Tibial nerve (tissue), 4 donors: Measurements from ENCODE around the gene ZNF423. TPM values are rescaled to one million over a fixed set of nuclear protein-coding genes. Genes with fewer than 3 reads are reported as not detected.
A peak's percentile ranks its signal among the peaks of the same experiment; 100 is the strongest.

ENCODE experiments used
- DNase-seq, 2 donors: peaks; one replicate each; pipeline ENCODE4 v3.0.0-alpha.2; 2019; ENCODE audit warnings: low spot score in 2 of 2
- H3K27ac ChIP-seq, 4 donors: fragments of 200-600 bp; sonication (generic) in 3 of 4; one replicate each; pipeline ENCODE4 v1.5.1; 2017 to 2019; ENCODE audit warnings: mild to moderate bottlenecking in 1 of 4
- H3K27me3 ChIP-seq, 2 donors: fragments of 200-600 bp; sonication (generic) in 1 of 2; one replicate each; pipeline versions ENCODE4 v1.5.1 to v1.6.0; 2017 to 2019
- H3K36me3 ChIP-seq, 3 donors: fragments of 200-600 bp; sonication (generic); one replicate each; pipeline ENCODE4 v1.5.1; 2018 to 2019
- H3K4me1 ChIP-seq, 4 donors: fragments of 200-600 bp; sonication (generic) in 3 of 4; one replicate each; pipeline ENCODE4 v1.5.1; 2017 to 2019
- H3K4me3 ChIP-seq, 4 donors: fragments of 200-600 bp; sonication (generic) in 3 of 4; one replicate each; pipeline ENCODE4 v1.5.1; 2017 to 2019; ENCODE audit warnings: mild to moderate bottlenecking in 1 of 4, moderate library complexity in 1 of 4
- H3K9me3 ChIP-seq, 4 donors: fragments of 200-600 bp; sonication (generic) in 3 of 4; one replicate each; pipeline ENCODE4 v1.5.1; 2017 to 2019
- EP300 ChIP-seq, 2 donors: sonication (generic); formaldehyde crosslinking; IDR thresholded peaks; one replicate each; pipeline ENCODE4 v1.6.1; 2017; ENCODE audit warnings: antibody characterized with exemption in 2 of 2, mild to moderate bottlenecking in 1 of 2
- POLR2A ChIP-seq, 2 donors: fragments of 450-650 bp; IDR thresholded peaks; one replicate each; pipeline ENCODE4 v1.6.1; 2017; ENCODE audit warnings: antibody characterized with exemption in 2 of 2, mild to moderate bottlenecking in 2 of 2, moderate library complexity in 2 of 2
- WGBS, 2 donors: methylation state at CpG; one replicate each; pipeline ENCODE4 v1.1.5; 2018; 5-methylcytosine and 5-hydroxymethylcytosine counted together
- total RNA-seq, 4 donors: library from RNA; depleted of rRNA; stranded (reverse); fragments of >200 nt; gene quantifications; one replicate each; pipeline ENCODE4 v1.1.0, GENCODE V29; 2016
- TF ChIP-seq, protein P1 (sequence below), 5 experiments: fragments of 200-600 bp in 3 of 5; fragments of 450-650 bp in 2 of 5; sonication (generic) in 3 of 5; IDR thresholded peaks; one replicate each; pipeline ENCODE4 v1.5.1; 2016 to 2019; ENCODE audit warnings: antibody characterized with exemption in 5 of 5, mild to moderate bottlenecking in 3 of 5, moderate library complexity in 2 of 5

The ZNF423 gene
- total RNA-seq, 4 donors from 2014 or later = 15.9 to 20.5 (median 18.5) TPM

DNA sequence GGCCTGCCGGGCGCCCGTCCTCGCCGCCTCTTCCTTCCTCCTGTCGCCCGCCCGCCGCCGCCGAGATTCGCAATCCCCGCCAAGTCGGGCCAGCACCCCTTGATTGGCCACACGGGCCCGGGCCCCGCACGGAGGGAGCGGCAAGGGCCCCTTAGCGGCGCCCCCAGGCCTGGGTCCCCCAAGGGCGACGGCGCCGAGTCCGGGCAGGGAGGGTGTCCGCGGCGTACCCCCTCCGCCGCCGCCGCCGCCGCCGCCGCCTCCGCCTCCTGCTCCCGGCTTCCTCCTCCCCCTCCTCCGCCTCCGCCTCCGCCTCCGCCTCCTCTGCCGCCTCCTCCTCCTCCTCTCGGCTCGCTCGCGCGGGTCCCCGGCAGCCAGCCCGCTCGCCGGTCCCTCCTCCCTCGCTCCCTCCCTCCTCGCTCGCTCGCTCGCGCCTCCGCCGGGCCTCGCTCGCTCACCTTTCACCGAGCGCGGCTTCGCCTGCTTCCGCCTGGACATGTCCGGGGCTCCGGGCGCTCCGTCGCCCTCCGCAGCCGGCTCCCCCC is 561 bp downstream of the ZNF423 start:
- Histone ChIP-seq H3K27ac (peak overlapping the region; percentile 84 to 95 (median 88)), H3K9me3 (no peaks in the 10 kb centered on the region), H3K36me3 (no peaks in the 10 kb centered on the region), H3K4me3 (peak overlapping the region; percentile 57 to 77 (median 68)), H3K4me1 (peaks cover 0 to 76% (median 21%) of the 10 kb centered on the region in 4 donors), H3K27me3 (peaks cover 0 to 40% of the 10 kb centered on the region in 2 donors)
- 0 to 1% methylated on average over 16 to 51 of the region's 75 CpGs for WGBS, 2 donors
- TF ChIP-seq POLR2A (IDR thresholded peaks at IDR 0.05) = peak; percentile 36 to 83
- TF ChIP-seq, protein P1, sequence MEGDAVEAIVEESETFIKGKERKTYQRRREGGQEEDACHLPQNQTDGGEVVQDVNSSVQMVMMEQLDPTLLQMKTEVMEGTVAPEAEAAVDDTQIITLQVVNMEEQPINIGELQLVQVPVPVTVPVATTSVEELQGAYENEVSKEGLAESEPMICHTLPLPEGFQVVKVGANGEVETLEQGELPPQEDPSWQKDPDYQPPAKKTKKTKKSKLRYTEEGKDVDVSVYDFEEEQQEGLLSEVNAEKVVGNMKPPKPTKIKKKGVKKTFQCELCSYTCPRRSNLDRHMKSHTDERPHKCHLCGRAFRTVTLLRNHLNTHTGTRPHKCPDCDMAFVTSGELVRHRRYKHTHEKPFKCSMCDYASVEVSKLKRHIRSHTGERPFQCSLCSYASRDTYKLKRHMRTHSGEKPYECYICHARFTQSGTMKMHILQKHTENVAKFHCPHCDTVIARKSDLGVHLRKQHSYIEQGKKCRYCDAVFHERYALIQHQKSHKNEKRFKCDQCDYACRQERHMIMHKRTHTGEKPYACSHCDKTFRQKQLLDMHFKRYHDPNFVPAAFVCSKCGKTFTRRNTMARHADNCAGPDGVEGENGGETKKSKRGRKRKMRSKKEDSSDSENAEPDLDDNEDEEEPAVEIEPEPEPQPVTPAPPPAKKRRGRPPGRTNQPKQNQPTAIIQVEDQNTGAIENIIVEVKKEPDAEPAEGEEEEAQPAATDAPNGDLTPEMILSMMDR (IDR thresholded peaks at IDR 0.05) = no peak
- TF ChIP-seq EP300 (IDR thresholded peaks at IDR 0.05) = peak in 1 of 2 donors; percentile 54
- DNase-seq = peak; percentile 69 to 70

DNA sequence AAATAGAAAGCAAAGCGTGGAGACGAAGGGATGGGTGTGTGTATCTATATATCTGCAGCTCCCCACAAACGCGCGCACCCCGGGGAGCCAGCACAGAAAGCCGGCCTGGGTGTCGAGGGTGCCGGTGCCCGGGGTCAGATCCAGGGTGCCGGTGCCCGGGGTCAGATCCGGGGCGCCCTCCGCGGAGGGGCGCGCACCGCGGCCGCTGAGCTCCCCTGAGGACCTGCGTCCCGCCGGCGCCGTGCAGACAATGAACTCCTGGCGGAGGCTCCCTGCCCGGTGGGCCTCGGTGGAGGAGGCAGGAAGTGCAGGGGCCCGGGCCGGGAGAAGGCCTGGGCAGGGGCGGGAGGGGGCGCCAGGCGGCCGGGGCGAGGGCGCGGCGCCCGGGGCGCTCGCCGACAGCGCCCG is 1.1 kb downstream of the ZNF423 start:
- H3K9me3 ChIP-seq = no peaks in the 10 kb centered on the region
- 0 to 5% methylated on average over 15 to 21 of the region's 45 CpGs for WGBS, 2 donors
- H3K27me3 ChIP-seq = peaks cover 0 to 40% of the 10 kb centered on the region in 2 donors
- peak overlapping the region; percentile 52 to 77 (median 66) for H3K4me3 ChIP-seq
- H3K4me1 ChIP-seq = peaks cover 0 to 76% (median 21%) of the 10 kb centered on the region in 4 donors
- peak overlapping the region; percentile 84 to 95 (median 88) for H3K27ac ChIP-seq
- H3K36me3 ChIP-seq = no peaks in the 10 kb centered on the region
- TF ChIP-seq EP300 (IDR thresholded peaks at IDR 0.05) = no peak
- TF ChIP-seq, protein P1 (IDR thresholded peaks at IDR 0.05) = no peak
- TF ChIP-seq POLR2A (IDR thresholded peaks at IDR 0.05) = no peak
- DNase-seq = no peak

DNA sequence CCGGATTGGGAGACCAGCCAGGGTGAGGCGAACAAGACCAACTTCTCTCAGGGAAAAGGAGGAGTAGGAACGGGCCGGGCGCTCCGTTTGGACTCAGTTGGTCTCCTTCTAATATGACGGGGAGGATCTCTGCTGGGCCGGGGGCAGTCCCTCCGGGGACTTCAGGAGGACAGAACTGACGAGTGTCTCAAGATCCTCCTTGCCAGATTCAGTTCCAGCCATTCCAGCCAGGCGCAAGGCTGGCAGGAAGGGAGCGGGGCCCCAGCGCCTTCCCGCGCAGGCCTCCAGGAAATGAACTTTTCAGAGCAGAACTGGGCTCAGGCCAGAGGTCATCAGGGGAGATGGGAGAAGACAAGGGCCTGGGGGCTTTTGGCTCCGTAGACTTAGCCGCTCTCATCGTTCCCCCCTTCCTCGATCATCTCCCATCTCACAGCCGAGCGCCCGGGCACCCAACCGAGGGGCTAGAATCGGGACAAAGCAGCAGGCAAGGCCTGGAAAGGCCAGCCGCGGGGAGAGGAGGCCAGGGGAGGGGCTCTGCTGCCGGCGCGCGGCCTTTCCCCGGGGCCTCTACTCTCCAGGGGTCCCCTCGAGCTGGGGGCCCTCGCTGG is 1.6 kb downstream of the ZNF423 start:
- Histone ChIP-seq H3K9me3 (no peaks in the 10 kb centered on the region), H3K4me1 (peaks cover 0 to 72% (median 21%) of the 10 kb centered on the region in 4 donors), H3K27ac (peak overlapping the region; percentile 84 to 95 (median 88)), H3K4me3 (peak overlapping the region; percentile 52 to 77 (median 66)), H3K27me3 (peaks cover 0 to 40% of the 10 kb centered on the region in 2 donors), H3K36me3 (no peaks in the 10 kb centered on the region)
- TF ChIP-seq, protein P1 (IDR thresholded peaks at IDR 0.05) = no peak
- peak in 1 of 2 donors; percentile 40 for TF ChIP-seq EP300 (IDR thresholded peaks at IDR 0.05)
- WGBS, 2 donors = 14 to 32% methylated on average over 27 to 31 of the region's 33 CpGs
- DNase-seq = no peak

DNA sequence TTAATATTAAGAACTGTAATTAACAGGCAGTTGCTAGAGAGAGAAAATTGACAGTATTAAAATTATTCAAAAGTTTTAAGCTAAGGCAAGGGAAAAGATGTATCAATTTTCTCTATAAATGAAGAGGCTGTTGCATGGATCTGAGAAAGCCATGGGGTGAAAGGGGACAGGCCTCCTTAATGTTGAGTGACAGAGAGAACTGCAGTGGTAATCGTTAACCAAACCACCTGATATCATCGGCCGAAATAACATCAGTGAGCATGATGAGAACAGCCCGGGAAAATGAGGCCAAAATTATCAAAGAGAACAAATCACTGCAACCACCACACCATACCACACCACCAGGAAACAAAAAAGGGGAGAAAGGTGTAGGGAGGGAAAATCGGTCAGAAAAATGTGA is 3.6 kb downstream of the ZNF423 start:
- DNase-seq = no peak

DNA sequence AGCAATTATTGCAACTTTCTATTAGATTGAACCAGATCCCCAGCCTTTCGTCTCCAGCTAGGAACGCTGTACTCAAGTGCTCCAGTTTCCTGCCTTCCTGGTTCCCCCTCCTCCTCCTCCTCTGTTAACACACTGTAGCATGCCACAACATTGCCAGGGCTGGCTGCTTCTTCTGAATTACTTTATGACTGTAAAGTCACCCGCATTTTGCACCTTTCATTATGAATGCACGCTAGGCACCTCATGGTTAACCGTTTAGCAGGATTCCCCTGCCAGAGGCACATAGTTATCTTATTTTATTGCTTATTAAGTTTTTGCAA is 4.5 kb downstream of the ZNF423 start:
- Histone ChIP-seq H3K4me1 (peaks cover 0 to 52% (median 11%) of the 10 kb centered on the region in 4 donors), H3K27ac (no peak overlapping the region), H3K36me3 (no peaks in the 10 kb centered on the region), H3K4me3 (no peak overlapping the region), H3K27me3 (peaks cover 0 to 23% of the 10 kb centered on the region in 2 donors), H3K9me3 (no peaks in the 10 kb centered on the region)
- TF ChIP-seq, protein P1 (IDR thresholded peaks at IDR 0.05) = no peak
- TF ChIP-seq EP300 (IDR thresholded peaks at IDR 0.05) = no peak
- TF ChIP-seq POLR2A (IDR thresholded peaks at IDR 0.05) = no peak
- WGBS, 2 donors = 48 to 56% methylated on average over 5 of the region's 5 CpGs
- no peak for DNase-seq

More for the DNA sequence above, 3.6 kb downstream of the ZNF423 start:
- H3K27ac ChIP-seq = no peak overlapping the region
- peaks cover 0 to 23% of the 10 kb centered on the region in 2 donors for H3K27me3 ChIP-seq
- no peaks in the 10 kb centered on the region for H3K9me3 ChIP-seq
- peaks cover 0 to 53% (median 11%) of the 10 kb centered on the region in 4 donors for H3K4me1 ChIP-seq
- H3K4me3 ChIP-seq = no peak overlapping the region
- TF ChIP-seq, protein P1 (IDR thresholded peaks at IDR 0.05) = no peak
- TF ChIP-seq EP300 (IDR thresholded peaks at IDR 0.05) = no peak
- H3K36me3 ChIP-seq = no peaks in the 10 kb centered on the region
- 49 to 59% methylated on average over 5 of the region's 5 CpGs for WGBS, 2 donors
